SK-N-SH (cell line): Measurements from ENCODE around the gene HSF4. TPM values are rescaled to one million over a fixed set of nuclear protein-coding genes. Genes with fewer than 3 reads are reported as not detected.
A peak's percentile ranks its signal among the peaks of the same experiment; 100 is the strongest.

ENCODE experiments used
- CTCF ChIA-PET: fragments of 300-600, 350-600 bp; formaldehyde crosslinking; extraction: SDS; loops from one replicate; lab custom pipeline; 2021; lab: Yijun Ruan, JAX
- POLR2A ChIA-PET: fragments of 350-600 bp; sonication (Branson Sonifier 250); formaldehyde crosslinking; extraction: SDS; loops from one replicate; lab custom pipeline; 2020; ENCODE audit warnings: antibody characterized with exemption, inconsistent platforms; lab: Yijun Ruan, JAX
- DNase-seq: peaks from one replicate; pipeline ENCODE4 v3.0.0; 2012
- H2AFZ ChIP-seq: fragments of 200-600 bp; sonication (generic); 2 replicates; pipeline ENCODE4 v1.8.1; 2016; ENCODE audit warnings: antibody characterized with exemption, mild to moderate bottlenecking, low read depth
- H3F3A ChIP-seq: fragments of 200-600 bp; sonication (generic); replicated peaks from 2 replicates; pipeline ENCODE3; 2016; ENCODE audit warnings: antibody characterized with exemption, mild to moderate bottlenecking; ENCODE audit not compliant: insufficient read depth
- H3K27ac ChIP-seq, 2 experiments: fragments of 200-500 bp in 1 of 2; fragments of 200-600 bp in 1 of 2; sonication (Bioruptor generic) in 1 of 2; sonication (generic), shearing (Covaris generic) in 1 of 2; 2 replicates each; pipeline versions ENCODE4 v1.5.1 to v1.6.1; 2014 to 2016; ENCODE audit warnings: low read depth in 2 of 2, inconsistent platforms in 1 of 2, low read length in 1 of 2, mild to moderate bottlenecking in 1 of 2, mixed read lengths in 1 of 2
- H3K27me3 ChIP-seq: fragments of 200-600 bp; sonication (generic), shearing (Covaris generic); 2 replicates; pipeline ENCODE4 v1.6.1; 2016; ENCODE audit warnings: mixed run types; ENCODE audit not compliant: insufficient read depth
- H3K36me3 ChIP-seq, 2 experiments: fragments of 200-500 bp in 1 of 2; fragments of 200-600 bp in 1 of 2; sonication (Bioruptor generic) in 1 of 2; sonication (generic) in 1 of 2; replicated peaks in 1 of 2; 2 replicates each; pipeline versions ENCODE3 to v1.5.1; 2014 to 2016; ENCODE audit warnings: low read length in 1 of 2, mild to moderate bottlenecking in 1 of 2; ENCODE audit not compliant: insufficient read depth in 2 of 2, control insufficient read depth in 1 of 2
- H3K4me1 ChIP-seq, 2 experiments: fragments of 200-500 bp in 1 of 2; fragments of 200-600 bp in 1 of 2; sonication (Bioruptor generic) in 1 of 2; sonication (generic), shearing (Covaris generic) in 1 of 2; 2 replicates each; pipeline versions ENCODE4 v1.5.1 to v1.6.1; 2014 to 2016; ENCODE audit warnings: low read depth in 1 of 2, low read length in 1 of 2, mixed run types in 1 of 2; ENCODE audit not compliant: insufficient read depth in 2 of 2, control insufficient read depth in 1 of 2
- H3K4me2 ChIP-seq: fragments of 200-600 bp; sonication (generic), shearing (Covaris generic); 2 replicates; pipeline ENCODE4 v1.6.1; 2017; ENCODE audit warnings: mixed run types
- H3K4me3 ChIP-seq, 2 experiments: fragments of 200-500 bp in 1 of 2; fragments of 200-600 bp in 1 of 2; sonication (Bioruptor generic) in 1 of 2; sonication (generic), shearing (Covaris generic) in 1 of 2; 2 replicates each; pipeline versions ENCODE4 v1.5.1 to v1.8.1; 2014 to 2016; ENCODE audit warnings: low read depth in 2 of 2, inconsistent platforms in 1 of 2, low read length in 1 of 2, mild to moderate bottlenecking in 1 of 2, mixed read lengths in 1 of 2, moderate library complexity in 1 of 2
- H3K79me2 ChIP-seq: fragments of 200-600 bp; sonication (generic); 2 replicates; pipeline ENCODE4 v1.8.1; 2017; ENCODE audit warnings: mild to moderate bottlenecking; ENCODE audit not compliant: insufficient read depth
- H3K9ac ChIP-seq: fragments of 200-600 bp; sonication (generic); 2 replicates; pipeline ENCODE4 v1.6.1; 2017; ENCODE audit warnings: mixed run types
- H3K9me2 ChIP-seq: fragments of 200-600 bp; sonication (generic); 2 replicates; pipeline ENCODE4 v1.6.1; 2017; ENCODE audit warnings: mixed run types
- H3K9me3 ChIP-seq: fragments of 200-600 bp; sonication (generic); 2 replicates; pipeline ENCODE4 v1.6.1; 2017; ENCODE audit warnings: mixed run types, mild to moderate bottlenecking, moderate library complexity
- H4K20me1 ChIP-seq: fragments of 200-600 bp; sonication (generic); 2 replicates; pipeline ENCODE4 v1.6.1; 2017; ENCODE audit warnings: mild to moderate bottlenecking, mixed run types; ENCODE audit not compliant: insufficient read depth
- CHD2 ChIP-seq: fragments of 150-350 bp; IDR thresholded peaks from 2 replicates; pipeline ENCODE4 v1.6.1; 2018; ENCODE audit warnings: low read length; ENCODE audit not compliant: partially characterized antibody
- FOSL2 ChIP-seq: IDR thresholded peaks from 2 replicates; pipeline ENCODE4 v1.4.0; 2012; ENCODE audit warnings: low read depth, mild to moderate bottlenecking, moderate library complexity, borderline replicate concordance
- IRF3 ChIP-seq: fragments of 150-350 bp; IDR thresholded peaks from 2 replicates; pipeline ENCODE4 v1.6.1; 2016; ENCODE audit warnings: mild to moderate bottlenecking, low read depth, low read length
- MXI1 ChIP-seq: IDR thresholded peaks from 2 replicates; pipeline ENCODE4 v1.6.1; 2012; ENCODE audit warnings: mild to moderate bottlenecking, low read depth, low read length, improper control_type of control experiment
- NFIC ChIP-seq: IDR thresholded peaks from 2 replicates; pipeline ENCODE4 v1.4.0; 2012; ENCODE audit warnings: borderline replicate concordance
- NRF1 ChIP-seq: IDR thresholded peaks from 2 replicates; pipeline ENCODE4 v1.6.1; 2012; ENCODE audit warnings: low read depth, mild to moderate bottlenecking, low read length
- RAD21 ChIP-seq: IDR thresholded peaks from 2 replicates; pipeline ENCODE4 v1.6.1; 2012; ENCODE audit warnings: mild to moderate bottlenecking, low read length
- SIN3A ChIP-seq: IDR thresholded peaks from 2 replicates; pipeline ENCODE4 v1.6.1; 2012; ENCODE audit warnings: low read depth, mild to moderate bottlenecking, low read length, moderate library complexity, borderline replicate concordance
- TAF1 ChIP-seq: IDR thresholded peaks from 2 replicates; pipeline ENCODE4 v1.6.1; 2012; ENCODE audit warnings: low read depth, mild to moderate bottlenecking, low read length, moderate library complexity, borderline replicate concordance
- WGBS: methylation state at CpG from one replicate; pipeline ENCODE4 v1.1.6; 2017; ENCODE audit warnings: low lambda C conversion rate; 5-methylcytosine and 5-hydroxymethylcytosine counted together
- polyA plus RNA-seq, 3 experiments: library from polyadenylated mRNA; depleted of rRNA; stranded (reverse); fragments of >200 nt; gene quantifications; 2 replicates each; pipeline ENCODE4 v1.2.3, GENCODE V29; 2012
- TF ChIP-seq, protein P1 (sequence below): fragments of 150-350 bp; IDR thresholded peaks from 2 replicates; pipeline ENCODE4 v1.6.1; 2017; ENCODE audit warnings: antibody characterized with exemption, low read length, low read depth, borderline replicate concordance

The HSF4 gene
- polyA plus RNA-seq, 1 of the 3 experiments (the other 2 are of a cell fraction), result 33.4 TPM

- Histone ChIP-seq H3K79me2 (peaks cover 16% of the 10 kb centered on the region; the same call in 1 of the 2 replicates), H3K27me3 (no peaks in the 10 kb centered on the region), H3K4me3 (no peak overlapping the region), H3K27ac (no peak overlapping the region), H3K4me1 (peaks cover 20 to 47% of the 10 kb centered on the region in 2 experiments; a peak in 3 of 4 replicates), H3K9me2 (no peaks in the 10 kb centered on the region), H3K4me2 (no peak overlapping the region), H4K20me1 (peaks cover 10% of the 10 kb centered on the region), H3F3A (peaks cover 34% of the 10 kb centered on the region), H3K36me3 (peaks cover 6 to 8% of the 10 kb centered on the region in 2 experiments), H2AFZ (no peak overlapping the region), H3K9ac (no peak overlapping the region), H3K9me3 (no peaks in the 10 kb centered on the region)
- 97% methylated on average over 8 of the region's 12 CpGs for WGBS
- TF ChIP-seq, protein P1, sequence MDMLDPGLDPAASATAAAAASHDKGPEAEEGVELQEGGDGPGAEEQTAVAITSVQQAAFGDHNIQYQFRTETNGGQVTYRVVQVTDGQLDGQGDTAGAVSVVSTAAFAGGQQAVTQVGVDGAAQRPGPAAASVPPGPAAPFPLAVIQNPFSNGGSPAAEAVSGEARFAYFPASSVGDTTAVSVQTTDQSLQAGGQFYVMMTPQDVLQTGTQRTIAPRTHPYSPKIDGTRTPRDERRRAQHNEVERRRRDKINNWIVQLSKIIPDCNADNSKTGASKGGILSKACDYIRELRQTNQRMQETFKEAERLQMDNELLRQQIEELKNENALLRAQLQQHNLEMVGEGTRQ, result no peak
- TF ChIP-seq FOSL2 (no peak), IRF3 (no peak), SIN3A (no peak), CHD2 (no peak)
- ChIA-PET POLR2A (interaction anchor here (0.6 to 3.6 kb wide), 4 partner anchors 8 to 26 kb away, joined by 3 to 12 read pairs (median 8); partner anchors contain the start of gene B3GNT9), CTCF (interaction anchor here (0.8 to 5.1 kb wide), 12 partner anchors 7 to 222 kb away, joined by 3 to 26 read pairs (median 4); partner anchors contain the start of gene MATCAP1)
- DNase-seq, result no peak
These were observed 12.1 kb downstream of the HSF4 start for GRCh38 chr16:67176662-67177061.

GRCh38 chr16:67177743-67178699 is 13.5 kb downstream of the HSF4 start:
- Histone ChIP-seq H3K9me2 (no peaks in the 10 kb centered on the region), H3K79me2 (peaks cover 26% of the 10 kb centered on the region), H3K4me2 (peak overlapping the region; percentile 61; the same call in 1 of the 2 replicates), H3K4me1 (peaks cover 21 to 54% of the 10 kb centered on the region in 2 experiments), H3K27ac (peak overlapping the region in 1 of 2 experiments; percentile 64; a peak in 1 of 4 replicates), H3K4me3 (peak overlapping the region in 1 of 2 experiments; percentile 45; a peak in 3 of 4 replicates), H4K20me1 (peaks cover 10% of the 10 kb centered on the region), H3K36me3 (peaks cover 6 to 8% of the 10 kb centered on the region in 2 experiments), H3K9me3 (no peaks in the 10 kb centered on the region), H3K27me3 (no peaks in the 10 kb centered on the region), H2AFZ (no peak overlapping the region), H3K9ac (no peak overlapping the region), H3F3A (peaks cover 39% of the 10 kb centered on the region)
- peak; percentile 49 for TF ChIP-seq MXI1
- TF ChIP-seq SIN3A, result peak; percentile 19; the same call in 1 of the 2 replicates
- 0 out of 2 replicates have a peak, but pooled peaks have one; percentile 21 for TF ChIP-seq NFIC
- TF ChIP-seq NRF1, result peak; percentile 47; the same call in 1 of the 2 replicates
- TF ChIP-seq, protein P1, result no peak
- no peak for TF ChIP-seq RAD21
- no peak for TF ChIP-seq TAF1
- ChIA-PET POLR2A (interaction anchor here (0.6 to 2.6 kb wide), 5 partner anchors 9 to 27 kb away, joined by 3 to 11 read pairs (median 3); partner anchors contain the start of genes B3GNT9, FBXL8 and TRADD), CTCF (interaction anchor here (0.9 to 2.8 kb wide), 12 partner anchors 11 to 224 kb away, joined by 3 to 11 read pairs (median 4); no protein-coding TSS in a partner anchor)
- peak; percentile 88 for DNase-seq
- WGBS, result 42% methylated on average over 23 of the region's 73 CpGs
